GM23338 (cell line): ENCODE results near the gene EPHB3. TPM values are rescaled to one million over a fixed set of nuclear protein-coding genes. Genes with fewer than 3 reads are reported as not detected.

ENCODE experiments used
- ATAC-seq: fragments of 200-7000 bp; cut with Tn5 transposase; 3 replicates; pipeline ENCODE4 v1.9.1; 2020
- DNase-seq: peaks from one replicate; pipeline ENCODE4 v3.0.0-alpha.2; 2015; ENCODE audit warnings: low spot score
- H2AFZ ChIP-seq: fragments of 200-600 bp; sonication (generic); 2 replicates; pipeline ENCODE4 v1.8.0; 2016; ENCODE audit warnings: antibody characterized with exemption, mild to moderate bottlenecking, moderate library complexity
- H3F3A ChIP-seq: fragments of 200-600 bp; sonication (generic); replicated peaks from 2 replicates; pipeline ENCODE4 v1.8.0; 2017; ENCODE audit warnings: antibody characterized with exemption, mixed run types, low read depth
- H3K27ac ChIP-seq: fragments of 200-600 bp; sonication (generic); 2 replicates; pipeline ENCODE4 v1.6.1; 2016; ENCODE audit warnings: low read depth
- H3K27me3 ChIP-seq: fragments of 200-600 bp; sonication (generic); 2 replicates; pipeline ENCODE4 v1.8.0; 2016; ENCODE audit warnings: mild to moderate bottlenecking, mixed run types, moderate library complexity; ENCODE audit not compliant: insufficient read depth
- H3K36me3 ChIP-seq: fragments of 200-600 bp; sonication (generic); 2 replicates; pipeline ENCODE4 v1.8.0; 2016; ENCODE audit warnings: mild to moderate bottlenecking; ENCODE audit not compliant: insufficient read depth
- H3K4me1 ChIP-seq: fragments of 200-600 bp; sonication (generic); 2 replicates; pipeline ENCODE4 v1.8.0; 2016; ENCODE audit warnings: mild to moderate bottlenecking, moderate library complexity; ENCODE audit not compliant: insufficient read depth
- H3K4me2 ChIP-seq: fragments of 200-600 bp; sonication (generic); 2 replicates; pipeline ENCODE4 v1.7.1; 2017; ENCODE audit warnings: mixed run types
- H3K4me3 ChIP-seq: fragments of 200-600 bp; sonication (generic); 2 replicates; pipeline ENCODE4 v1.6.1; 2016; ENCODE audit warnings: mixed run types
- H3K79me2 ChIP-seq: fragments of 200-600 bp; sonication (generic); replicated peaks from 2 replicates; pipeline ENCODE4 v1.8.0; 2017; ENCODE audit warnings: mild to moderate bottlenecking; ENCODE audit not compliant: insufficient read depth
- H3K9me2 ChIP-seq: fragments of 200-600 bp; sonication (generic); 2 replicates; pipeline ENCODE4 v1.8.0; 2017; ENCODE audit not compliant: insufficient read depth
- H4K20me1 ChIP-seq: fragments of 200-600 bp; sonication (generic); replicated peaks from 2 replicates; pipeline ENCODE4 v1.8.0; 2017; ENCODE audit warnings: mild to moderate bottlenecking; ENCODE audit not compliant: insufficient read depth
- H3K27ac Mint-ChIP-seq: 2 replicates; pipeline ENCODE4 v1.8.0; 2020; ENCODE audit warnings: inconsistent platforms, mild to moderate bottlenecking, moderate library complexity, mixed read lengths
- H3K27me3 Mint-ChIP-seq: 3 replicates; pipeline ENCODE4 v1.8.0; 2022; ENCODE audit warnings: low read depth, mild to moderate bottlenecking, moderate library complexity, mixed read lengths, inconsistent platforms; ENCODE audit not compliant: insufficient read depth, poor library complexity
- H3K36me3 Mint-ChIP-seq: 3 replicates; pipeline ENCODE4 v1.8.0; 2021; ENCODE audit warnings: low read depth, mild to moderate bottlenecking, inconsistent platforms, moderate library complexity, mixed read lengths
- H3K4me1 Mint-ChIP-seq: 3 replicates; pipeline ENCODE4 v1.8.0; 2020; ENCODE audit warnings: mild to moderate bottlenecking, inconsistent platforms, mixed read lengths
- H3K4me3 Mint-ChIP-seq: 3 replicates; pipeline ENCODE4 v1.8.0; 2021; ENCODE audit warnings: moderate library complexity, mild to moderate bottlenecking, inconsistent platforms, mixed read lengths
- H3K9me3 Mint-ChIP-seq: 3 replicates; pipeline ENCODE4 v1.8.0; 2020; ENCODE audit warnings: moderate library complexity, mild to moderate bottlenecking, inconsistent platforms, mixed read lengths
- CREB1 ChIP-seq: fragments of 250-450 bp; sonication (Bioruptor Pico); IDR thresholded peaks from 2 replicates; pipeline ENCODE4 v1.5.0; 2020; ENCODE audit warnings: low read depth, mild to moderate bottlenecking, moderate library complexity
- CTCF ChIP-seq, 2 experiments: fragments of 200-600 bp in 1 of 2; sonication (generic) in 1 of 2; conservative IDR thresholded peaks; 2 replicates each; pipeline versions ENCODE4 v1.5.1 to v1.6.1; 2016 to 2017; ENCODE audit warnings: antibody characterized with exemption in 2 of 2, low read depth in 2 of 2, mild to moderate bottlenecking in 2 of 2, moderate library complexity in 1 of 2
- EZH2 ChIP-seq: fragments of 200-600 bp; sonication (generic); IDR thresholded peaks from one replicate; pipeline ENCODE4 v1.8.0; 2017; ENCODE audit warnings: antibody characterized with exemption, mild to moderate bottlenecking, low read depth; ENCODE audit not compliant: unreplicated experiment
- EZH2phosphoT487 ChIP-seq: fragments of 200-600 bp; sonication (generic); IDR thresholded peaks from one replicate; pipeline ENCODE4 v1.8.1; 2018; ENCODE audit warnings: antibody characterized with exemption; ENCODE audit not compliant: unreplicated experiment
- JUNB ChIP-seq: IDR thresholded peaks from one replicate; pipeline ENCODE4 v1.6.1; 2016; ENCODE audit warnings: antibody characterized with exemption; ENCODE audit not compliant: unreplicated experiment
- NANOG ChIP-seq: IDR thresholded peaks from 2 replicates; pipeline ENCODE4 v1.6.1; 2016; ENCODE audit warnings: antibody characterized with exemption, borderline replicate concordance
- POLR2AphosphoS5 ChIP-seq: IDR thresholded peaks from 2 replicates; pipeline ENCODE4 v1.6.1; 2016; ENCODE audit warnings: antibody characterized with exemption, low read depth
- STAT1 ChIP-seq: IDR thresholded peaks from one replicate; pipeline ENCODE4 v1.6.1; 2016; ENCODE audit warnings: antibody characterized with exemption; ENCODE audit not compliant: unreplicated experiment
- ZNF114 ChIP-seq: fragments of 250-450 bp; sonication (Bioruptor Pico); IDR thresholded peaks from 2 replicates; pipeline ENCODE4 v1.5.0; 2020; ENCODE audit warnings: mild to moderate bottlenecking, moderate library complexity
- ZNF331 ChIP-seq: fragments of 250-450 bp; sonication (Bioruptor Pico); IDR thresholded peaks from 2 replicates; pipeline ENCODE4 v1.5.0; 2020; ENCODE audit warnings: low read depth, mild to moderate bottlenecking, moderate library complexity
- polyA plus RNA-seq: library from polyadenylated mRNA; unstranded; fragments of >200 nt; fragmentation: Nextera tagmentation; extraction: Ambion mirVana; gene quantifications from 2 replicates; pipeline ENCODE4 v1.2.1, GENCODE V29; 2016
- total RNA-seq: library from RNA; depleted of rRNA; stranded (reverse); fragments of >200 nt; shearing (Covaris generic); gene quantifications from 2 replicates; pipeline ENCODE4 v1.2.3, GENCODE V29; 2014
- TF ChIP-seq, protein P1 (sequence below): IDR thresholded peaks from 2 replicates; pipeline ENCODE4 v1.6.1; 2016; ENCODE audit warnings: antibody characterized with exemption
- TF ChIP-seq, protein P2 (sequence below): IDR thresholded peaks from one replicate; pipeline ENCODE4 v1.6.1; 2018; ENCODE audit warnings: antibody characterized with exemption; ENCODE audit not compliant: unreplicated experiment
- TF ChIP-seq, protein P3 (sequence below): fragments of 250-450 bp; sonication (Bioruptor Pico); IDR thresholded peaks from 2 replicates; pipeline ENCODE4 v1.5.0; 2020; ENCODE audit warnings: mild to moderate bottlenecking, moderate library complexity

Gene EPHB3
- total and polyA plus RNA-seq, 2 experiments from 2014 or later, result 0.57 to 2.0 TPM

DNA sequence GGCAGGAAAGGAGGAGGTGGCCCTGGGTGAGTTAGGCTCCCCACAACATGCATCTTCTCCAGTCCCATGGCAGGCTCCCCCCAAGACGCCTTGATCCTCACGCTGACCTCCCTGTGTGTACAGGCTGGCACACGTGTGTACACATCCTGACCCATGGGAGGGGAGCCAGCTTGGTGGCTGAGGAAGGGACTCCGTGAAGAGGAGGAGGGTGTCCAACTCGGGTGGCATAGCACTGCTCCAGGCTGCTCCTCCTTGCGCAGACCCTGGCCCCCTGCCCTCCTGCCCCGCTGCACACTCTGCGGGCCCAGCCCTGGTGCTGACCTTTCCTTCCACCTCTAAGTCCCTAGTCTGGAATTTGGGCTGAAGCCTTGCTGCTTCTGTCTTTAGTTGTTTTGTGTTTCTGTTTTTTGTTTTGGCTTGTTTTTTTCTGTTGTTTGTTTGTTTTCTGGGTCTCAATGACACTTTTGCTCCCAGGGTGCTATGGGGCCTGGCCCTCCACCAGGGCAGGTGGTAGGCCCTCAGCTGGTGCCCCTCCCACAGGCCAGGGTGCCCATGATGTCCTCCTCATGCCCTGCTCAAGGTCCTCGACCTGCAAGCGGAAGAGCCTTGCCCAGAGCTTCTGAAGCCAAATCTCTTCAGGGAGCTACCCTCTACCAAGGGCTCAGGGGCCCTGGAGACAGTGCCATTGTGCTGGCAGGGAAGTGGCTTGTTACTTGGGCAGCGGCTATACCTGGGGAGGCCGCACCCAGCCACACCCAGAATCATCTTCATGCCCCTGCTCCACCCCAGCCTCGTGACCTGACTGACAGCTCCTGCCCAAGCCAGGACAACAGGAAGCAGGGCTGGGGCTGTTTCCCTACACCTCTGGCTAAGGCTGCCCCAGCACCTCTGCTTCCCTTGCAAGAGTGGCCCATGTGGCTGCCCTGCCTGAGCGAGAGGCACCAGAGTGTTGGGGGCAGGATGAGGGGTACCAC, 5.1 kb downstream of the EPHB3 start:
- Histone ChIP-seq H3K4me1 (peaks cover 54% of the 10 kb centered on the region), H3K4me2 (no peak overlapping the region), H3K27ac (no peak overlapping the region), H2AFZ (no peak overlapping the region), H3K4me3 (no peak overlapping the region), H3K27me3 (peaks cover 99% of the 10 kb centered on the region), H3K36me3 (no peaks in the 10 kb centered on the region), H4K20me1 (peaks cover 19% of the 10 kb centered on the region), H3K79me2 (no peaks in the 10 kb centered on the region), H3K9me2 (no peaks in the 10 kb centered on the region), H3F3A (0 out of 2 replicates have a peak, but pooled peaks cover 3% of the 10 kb centered on the region)
- TF ChIP-seq, protein P1, sequence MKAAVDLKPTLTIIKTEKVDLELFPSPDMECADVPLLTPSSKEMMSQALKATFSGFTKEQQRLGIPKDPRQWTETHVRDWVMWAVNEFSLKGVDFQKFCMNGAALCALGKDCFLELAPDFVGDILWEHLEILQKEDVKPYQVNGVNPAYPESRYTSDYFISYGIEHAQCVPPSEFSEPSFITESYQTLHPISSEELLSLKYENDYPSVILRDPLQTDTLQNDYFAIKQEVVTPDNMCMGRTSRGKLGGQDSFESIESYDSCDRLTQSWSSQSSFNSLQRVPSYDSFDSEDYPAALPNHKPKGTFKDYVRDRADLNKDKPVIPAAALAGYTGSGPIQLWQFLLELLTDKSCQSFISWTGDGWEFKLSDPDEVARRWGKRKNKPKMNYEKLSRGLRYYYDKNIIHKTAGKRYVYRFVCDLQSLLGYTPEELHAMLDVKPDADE, result no peak
- TF ChIP-seq, protein P2, sequence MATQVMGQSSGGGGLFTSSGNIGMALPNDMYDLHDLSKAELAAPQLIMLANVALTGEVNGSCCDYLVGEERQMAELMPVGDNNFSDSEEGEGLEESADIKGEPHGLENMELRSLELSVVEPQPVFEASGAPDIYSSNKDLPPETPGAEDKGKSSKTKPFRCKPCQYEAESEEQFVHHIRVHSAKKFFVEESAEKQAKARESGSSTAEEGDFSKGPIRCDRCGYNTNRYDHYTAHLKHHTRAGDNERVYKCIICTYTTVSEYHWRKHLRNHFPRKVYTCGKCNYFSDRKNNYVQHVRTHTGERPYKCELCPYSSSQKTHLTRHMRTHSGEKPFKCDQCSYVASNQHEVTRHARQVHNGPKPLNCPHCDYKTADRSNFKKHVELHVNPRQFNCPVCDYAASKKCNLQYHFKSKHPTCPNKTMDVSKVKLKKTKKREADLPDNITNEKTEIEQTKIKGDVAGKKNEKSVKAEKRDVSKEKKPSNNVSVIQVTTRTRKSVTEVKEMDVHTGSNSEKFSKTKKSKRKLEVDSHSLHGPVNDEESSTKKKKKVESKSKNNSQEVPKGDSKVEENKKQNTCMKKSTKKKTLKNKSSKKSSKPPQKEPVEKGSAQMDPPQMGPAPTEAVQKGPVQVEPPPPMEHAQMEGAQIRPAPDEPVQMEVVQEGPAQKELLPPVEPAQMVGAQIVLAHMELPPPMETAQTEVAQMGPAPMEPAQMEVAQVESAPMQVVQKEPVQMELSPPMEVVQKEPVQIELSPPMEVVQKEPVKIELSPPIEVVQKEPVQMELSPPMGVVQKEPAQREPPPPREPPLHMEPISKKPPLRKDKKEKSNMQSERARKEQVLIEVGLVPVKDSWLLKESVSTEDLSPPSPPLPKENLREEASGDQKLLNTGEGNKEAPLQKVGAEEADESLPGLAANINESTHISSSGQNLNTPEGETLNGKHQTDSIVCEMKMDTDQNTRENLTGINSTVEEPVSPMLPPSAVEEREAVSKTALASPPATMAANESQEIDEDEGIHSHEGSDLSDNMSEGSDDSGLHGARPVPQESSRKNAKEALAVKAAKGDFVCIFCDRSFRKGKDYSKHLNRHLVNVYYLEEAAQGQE, result no peak
- TF ChIP-seq, protein P3, sequence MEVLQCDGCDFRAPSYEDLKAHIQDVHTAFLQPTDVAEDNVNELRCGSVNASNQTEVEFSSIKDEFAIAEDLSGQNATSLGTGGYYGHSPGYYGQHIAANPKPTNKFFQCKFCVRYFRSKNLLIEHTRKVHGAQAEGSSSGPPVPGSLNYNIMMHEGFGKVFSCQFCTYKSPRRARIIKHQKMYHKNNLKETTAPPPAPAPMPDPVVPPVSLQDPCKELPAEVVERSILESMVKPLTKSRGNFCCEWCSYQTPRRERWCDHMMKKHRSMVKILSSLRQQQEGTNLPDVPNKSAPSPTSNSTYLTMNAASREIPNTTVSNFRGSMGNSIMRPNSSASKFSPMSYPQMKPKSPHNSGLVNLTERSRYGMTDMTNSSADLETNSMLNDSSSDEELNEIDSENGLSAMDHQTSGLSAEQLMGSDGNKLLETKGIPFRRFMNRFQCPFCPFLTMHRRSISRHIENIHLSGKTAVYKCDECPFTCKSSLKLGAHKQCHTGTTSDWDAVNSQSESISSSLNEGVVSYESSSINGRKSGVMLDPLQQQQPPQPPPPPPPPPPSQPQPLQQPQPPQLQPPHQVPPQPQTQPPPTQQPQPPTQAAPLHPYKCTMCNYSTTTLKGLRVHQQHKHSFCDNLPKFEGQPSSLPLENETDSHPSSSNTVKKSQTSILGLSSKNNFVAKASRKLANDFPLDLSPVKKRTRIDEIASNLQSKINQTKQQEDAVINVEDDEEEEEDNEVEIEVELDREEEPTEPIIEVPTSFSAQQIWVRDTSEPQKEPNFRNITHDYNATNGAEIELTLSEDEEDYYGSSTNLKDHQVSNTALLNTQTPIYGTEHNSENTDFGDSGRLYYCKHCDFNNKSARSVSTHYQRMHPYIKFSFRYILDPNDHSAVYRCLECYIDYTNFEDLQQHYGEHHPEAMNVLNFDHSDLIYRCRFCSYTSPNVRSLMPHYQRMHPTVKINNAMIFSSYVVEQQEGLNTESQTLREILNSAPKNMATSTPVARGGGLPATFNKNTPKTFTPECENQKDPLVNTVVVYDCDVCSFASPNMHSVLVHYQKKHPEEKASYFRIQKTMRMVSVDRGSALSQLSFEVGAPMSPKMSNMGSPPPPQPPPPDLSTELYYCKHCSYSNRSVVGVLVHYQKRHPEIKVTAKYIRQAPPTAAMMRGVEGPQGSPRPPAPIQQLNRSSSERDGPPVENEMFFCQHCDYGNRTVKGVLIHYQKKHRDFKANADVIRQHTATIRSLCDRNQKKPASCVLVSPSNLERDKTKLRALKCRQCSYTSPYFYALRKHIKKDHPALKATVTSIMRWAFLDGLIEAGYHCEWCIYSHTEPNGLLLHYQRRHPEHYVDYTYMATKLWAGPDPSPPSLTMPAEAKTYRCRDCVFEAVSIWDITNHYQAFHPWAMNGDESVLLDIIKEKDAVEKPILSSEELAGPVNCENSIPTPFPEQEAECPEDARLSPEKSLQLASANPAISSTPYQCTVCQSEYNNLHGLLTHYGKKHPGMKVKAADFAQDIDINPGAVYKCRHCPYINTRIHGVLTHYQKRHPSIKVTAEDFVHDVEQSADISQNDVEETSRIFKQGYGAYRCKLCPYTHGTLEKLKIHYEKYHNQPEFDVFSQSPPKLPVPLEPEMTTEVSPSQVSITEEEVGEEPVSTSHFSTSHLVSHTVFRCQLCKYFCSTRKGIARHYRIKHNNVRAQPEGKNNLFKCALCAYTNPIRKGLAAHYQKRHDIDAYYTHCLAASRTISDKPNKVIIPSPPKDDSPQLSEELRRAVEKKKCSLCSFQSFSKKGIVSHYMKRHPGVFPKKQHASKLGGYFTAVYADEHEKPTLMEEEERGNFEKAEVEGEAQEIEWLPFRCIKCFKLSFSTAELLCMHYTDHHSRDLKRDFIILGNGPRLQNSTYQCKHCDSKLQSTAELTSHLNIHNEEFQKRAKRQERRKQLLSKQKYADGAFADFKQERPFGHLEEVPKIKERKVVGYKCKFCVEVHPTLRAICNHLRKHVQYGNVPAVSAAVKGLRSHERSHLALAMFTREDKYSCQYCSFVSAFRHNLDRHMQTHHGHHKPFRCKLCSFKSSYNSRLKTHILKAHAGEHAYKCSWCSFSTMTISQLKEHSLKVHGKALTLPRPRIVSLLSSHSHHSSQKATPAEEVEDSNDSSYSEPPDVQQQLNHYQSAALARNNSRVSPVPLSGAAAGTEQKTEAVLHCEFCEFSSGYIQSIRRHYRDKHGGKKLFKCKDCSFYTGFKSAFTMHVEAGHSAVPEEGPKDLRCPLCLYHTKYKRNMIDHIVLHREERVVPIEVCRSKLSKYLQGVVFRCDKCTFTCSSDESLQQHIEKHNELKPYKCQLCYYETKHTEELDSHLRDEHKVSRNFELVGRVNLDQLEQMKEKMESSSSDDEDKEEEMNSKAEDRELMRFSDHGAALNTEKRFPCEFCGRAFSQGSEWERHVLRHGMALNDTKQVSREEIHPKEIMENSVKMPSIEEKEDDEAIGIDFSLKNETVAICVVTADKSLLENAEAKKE (CRISPR knock-in tag), result no peak
- TF ChIP-seq CREB1 (no peak), STAT1 (no peak), ZNF331 (CRISPR knock-in tag) (no peak), CTCF (conservative IDR thresholded peaks at IDR 0.05; ENCODE audit: low read depth in 2 of 2) (no peak), JUNB (no peak), ZNF114 (CRISPR knock-in tag) (no peak), EZH2 (no peak), POLR2AphosphoS5 (no peak), NANOG (no peak), EZH2phosphoT487 (no peak)
- H3K4me1 Mint-ChIP-seq, result peaks cover 57% of the 10 kb centered on the region
- no peaks in the 10 kb centered on the region; the same call in 2 of the 3 replicates for H3K9me3 Mint-ChIP-seq
- ATAC-seq (no peak), DNase-seq (no peak)
- no peak overlapping the region for H3K27ac Mint-ChIP-seq
- peaks cover 95% of the 10 kb centered on the region for H3K27me3 Mint-ChIP-seq
- no peak overlapping the region for H3K4me3 Mint-ChIP-seq
- H3K36me3 Mint-ChIP-seq, result no peaks in the 10 kb centered on the region
